PC-3 (cell line): ENCODE data around the gene SIGLEC12. TPM values are rescaled to one million over a fixed set of nuclear protein-coding genes. Genes with fewer than 3 reads are reported as not detected.

Source experiments
- ATAC-seq: fragments of 200-7000 bp; cut with Tn5 transposase; 2 replicates; pipeline ENCODE4 v1.9.1; 2020; ENCODE audit warnings: mild to moderate bottlenecking, moderate library complexity
- BruUV-seq: library from RNA; stranded (reverse); fragments of 400-500 nt; replicated peaks from 2 replicates; lab custom pipeline; 2021; lab: Mats Ljungman, UMichigan
- CTCF ChIA-PET: fragments of 300-600 bp; sonication (Branson Sonifier 250); formaldehyde crosslinking; loops from one replicate; lab custom pipeline; 2022; ENCODE audit warnings: antibody characterized with exemption; lab: Charles Lee
- POLR2A ChIA-PET: fragments of 300-600 bp; sonication (Branson Sonifier 250); formaldehyde crosslinking; loops from one replicate; lab custom pipeline; 2022; ENCODE audit warnings: antibody characterized with exemption; ENCODE audit not compliant: unreplicated experiment; lab: Charles Lee
- DNase-seq: peaks from one replicate; pipeline ENCODE4 v3.0.0-alpha.2; 2015
- H2AFZ ChIP-seq: fragments of 300-600 bp; sonication (generic); 2 replicates; pipeline ENCODE4 v1.6.0; 2016; ENCODE audit warnings: antibody characterized with exemption, low read length
- H3F3A ChIP-seq: fragments of 300-600 bp; sonication (generic); one replicate; pipeline ENCODE4 v1.6.0; 2017; ENCODE audit warnings: antibody characterized with exemption, low read length, control low read depth, mild to moderate bottlenecking; ENCODE audit not compliant: unreplicated experiment
- H3K27ac ChIP-seq: fragments of 300-600 bp; sonication (generic); 2 replicates; pipeline ENCODE4 v1.5.1; 2016; ENCODE audit warnings: mild to moderate bottlenecking, low read length
- H3K27me3 ChIP-seq: fragments of 300-600 bp; sonication (generic); 2 replicates; pipeline ENCODE4 v1.6.1; 2016; ENCODE audit warnings: low read length, mixed read lengths
- H3K36me3 ChIP-seq: fragments of 300-600 bp; sonication (generic); 2 replicates; pipeline ENCODE4 v1.6.1; 2016; ENCODE audit warnings: low read depth, mixed run types, low read length, mixed read lengths
- H3K4me1 ChIP-seq: fragments of 300-600 bp; sonication (generic); 2 replicates; pipeline ENCODE4 v1.5.1; 2016; ENCODE audit warnings: low read length; ENCODE audit not compliant: insufficient read depth
- H3K4me2 ChIP-seq: fragments of 300-600 bp; sonication (generic); 2 replicates; pipeline ENCODE4 v1.6.0; 2016; ENCODE audit warnings: low read length
- H3K4me3 ChIP-seq: fragments of 300-600 bp; sonication (generic); 2 replicates; pipeline ENCODE4 v1.5.1; 2016; ENCODE audit warnings: mild to moderate bottlenecking, low read length, mixed read lengths
- H3K79me2 ChIP-seq: fragments of 300-600 bp; sonication (generic); 2 replicates; pipeline ENCODE4 v1.6.1; 2017; ENCODE audit warnings: low read length, mixed read lengths
- H3K9ac ChIP-seq: fragments of 300-600 bp; sonication (generic); 2 replicates; pipeline ENCODE4 v1.6.0; 2016; ENCODE audit warnings: mild to moderate bottlenecking, low read length
- H3K9me2 ChIP-seq: fragments of 300-600 bp; sonication (generic); replicated peaks from 2 replicates; pipeline ENCODE4 v1.6.1; 2016; ENCODE audit warnings: mixed run types, low read length, mixed read lengths
- H3K9me3 ChIP-seq: fragments of 300-600 bp; sonication (generic); 2 replicates; pipeline ENCODE4 v1.6.1; 2016; ENCODE audit warnings: low read length, mixed read lengths
- H4K20me1 ChIP-seq: fragments of 300-600 bp; sonication (generic); 2 replicates; pipeline ENCODE4 v1.6.1; 2016; ENCODE audit warnings: low read length, mixed read lengths
- EZH2 ChIP-seq: fragments of 300-600 bp; sonication (generic); IDR thresholded peaks from one replicate; pipeline ENCODE4 v1.6.1; 2017; ENCODE audit warnings: antibody characterized with exemption, mild to moderate bottlenecking, low read length; ENCODE audit not compliant: unreplicated experiment
- EZH2phosphoT487 ChIP-seq: fragments of 300-600 bp; sonication (generic); IDR thresholded peaks from 2 replicates; pipeline ENCODE4 v1.6.1; 2018; ENCODE audit warnings: mild to moderate bottlenecking, antibody characterized with exemption, low read length, borderline replicate concordance
- intact Hi-C: fragments of 100-400 bp; cut with micrococcal nuclease; formaldehyde crosslinking; loops from 2 replicates; pipeline ENCODE4 v1.9.0; 2023
- total RNA-seq: library from RNA; depleted of rRNA; stranded (reverse); fragments of >200 nt; gene quantifications from 2 replicates; pipeline ENCODE4 v1.2.3, GENCODE V29; 2014
- TF ChIP-seq, protein P1 (sequence below): fragments of 300-600 bp; sonication (generic); conservative IDR thresholded peaks from 2 replicates; pipeline ENCODE4 v1.5.1; 2017; ENCODE audit warnings: antibody characterized with exemption, low read depth, mild to moderate bottlenecking, low read length

Gene SIGLEC12
- total RNA-seq, 1 experiment from 2014 or later: not detected

DNA sequence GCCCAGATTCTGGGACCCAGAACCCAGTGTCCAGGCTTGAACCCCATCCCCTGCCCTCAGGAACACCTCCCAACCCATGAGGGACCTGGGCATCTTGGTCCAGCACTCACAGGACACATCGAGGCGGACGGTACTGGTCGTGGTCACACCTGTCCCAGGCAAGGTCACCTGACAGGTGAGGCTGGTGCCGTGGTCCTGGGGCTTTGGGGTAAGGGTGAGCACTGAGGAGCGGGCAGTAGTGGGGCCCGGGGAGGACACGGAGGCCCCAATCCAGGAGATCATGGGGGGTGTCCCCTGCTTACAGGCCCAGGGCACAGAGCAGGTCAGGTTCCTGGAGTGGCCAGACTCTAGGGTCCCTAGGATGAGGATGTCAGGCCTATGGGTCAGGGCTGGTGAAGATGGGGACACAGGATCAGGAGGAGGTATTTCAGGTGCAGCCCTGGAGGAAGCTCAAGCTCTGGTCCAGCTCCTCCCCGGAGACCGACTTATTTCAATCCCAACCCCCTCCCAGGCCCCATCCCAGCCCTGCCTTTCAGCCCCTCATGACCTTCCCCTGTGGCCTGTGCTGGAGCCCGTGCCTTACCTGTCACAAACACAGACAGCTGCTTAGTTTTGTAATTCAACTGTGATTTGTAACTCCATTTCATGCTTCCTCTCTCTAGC lies 44.1 kb downstream of the SIGLEC12 start:
- Histone ChIP-seq H3K27me3 (peaks cover 71% of the 10 kb centered on the region), H3K9me2 (no peaks in the 10 kb centered on the region), H2AFZ (no peak overlapping the region), H3K4me3 (no peak overlapping the region), H3K4me2 (no peak overlapping the region), H3K9ac (no peak overlapping the region), H3K4me1 (no peaks in the 10 kb centered on the region), H3K36me3 (no peaks in the 10 kb centered on the region), H3K79me2 (no peaks in the 10 kb centered on the region), H4K20me1 (no peaks in the 10 kb centered on the region), H3K27ac (no peak overlapping the region), H3F3A (no peaks in the 10 kb centered on the region), H3K9me3 (no peaks in the 10 kb centered on the region)
- intact Hi-C loops: no loop called here
- DNase-seq (no peak), ATAC-seq (no peak)
- ChIA-PET CTCF (no interaction called here), POLR2A (no interaction called here)
- BruUV-seq: no TSS peak
- TF ChIP-seq EZH2 (no peak), EZH2phosphoT487 (no peak)
- TF ChIP-seq, protein P1, sequence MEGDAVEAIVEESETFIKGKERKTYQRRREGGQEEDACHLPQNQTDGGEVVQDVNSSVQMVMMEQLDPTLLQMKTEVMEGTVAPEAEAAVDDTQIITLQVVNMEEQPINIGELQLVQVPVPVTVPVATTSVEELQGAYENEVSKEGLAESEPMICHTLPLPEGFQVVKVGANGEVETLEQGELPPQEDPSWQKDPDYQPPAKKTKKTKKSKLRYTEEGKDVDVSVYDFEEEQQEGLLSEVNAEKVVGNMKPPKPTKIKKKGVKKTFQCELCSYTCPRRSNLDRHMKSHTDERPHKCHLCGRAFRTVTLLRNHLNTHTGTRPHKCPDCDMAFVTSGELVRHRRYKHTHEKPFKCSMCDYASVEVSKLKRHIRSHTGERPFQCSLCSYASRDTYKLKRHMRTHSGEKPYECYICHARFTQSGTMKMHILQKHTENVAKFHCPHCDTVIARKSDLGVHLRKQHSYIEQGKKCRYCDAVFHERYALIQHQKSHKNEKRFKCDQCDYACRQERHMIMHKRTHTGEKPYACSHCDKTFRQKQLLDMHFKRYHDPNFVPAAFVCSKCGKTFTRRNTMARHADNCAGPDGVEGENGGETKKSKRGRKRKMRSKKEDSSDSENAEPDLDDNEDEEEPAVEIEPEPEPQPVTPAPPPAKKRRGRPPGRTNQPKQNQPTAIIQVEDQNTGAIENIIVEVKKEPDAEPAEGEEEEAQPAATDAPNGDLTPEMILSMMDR: no peak

DNA sequence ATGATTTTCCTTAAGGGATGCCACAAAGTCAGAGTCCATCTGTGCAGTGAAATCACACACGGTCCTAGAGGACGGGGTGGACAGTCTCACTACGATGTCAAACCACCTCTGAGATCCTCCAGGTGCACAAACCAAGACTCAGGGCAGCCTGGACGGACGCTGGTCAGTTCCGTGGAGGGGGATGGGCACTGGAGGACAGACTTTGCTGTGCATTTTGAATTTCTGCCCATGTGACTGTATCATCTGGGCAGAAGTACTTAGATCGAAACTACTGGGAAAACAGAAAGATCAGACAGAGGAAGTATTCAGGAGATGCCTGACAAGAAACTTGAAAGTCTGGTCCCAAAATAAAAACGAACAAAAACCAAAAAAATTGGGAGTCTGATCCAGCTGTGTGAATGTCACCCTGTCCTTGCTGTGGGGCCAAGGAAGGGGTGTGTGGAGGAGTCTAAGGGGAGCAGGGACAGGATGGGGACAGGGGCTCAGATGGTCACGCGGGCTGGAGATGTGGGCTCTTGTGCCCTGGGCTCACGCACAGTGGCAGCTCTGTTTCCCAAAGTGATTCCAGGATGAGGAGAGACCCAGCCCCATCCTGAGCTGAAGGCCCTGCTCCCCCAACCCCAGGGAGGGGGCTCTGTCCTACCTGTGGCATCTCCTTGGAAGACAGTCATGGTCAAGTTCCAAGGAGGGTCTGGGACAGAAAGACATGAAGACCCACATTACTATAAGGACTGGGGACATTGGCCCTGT lies 44.9 kb downstream of the SIGLEC12 start:
- no peak for ATAC-seq
- Histone ChIP-seq H4K20me1 (no peaks in the 10 kb centered on the region), H3K4me3 (no peak overlapping the region), H3K9me3 (no peaks in the 10 kb centered on the region), H3K79me2 (no peaks in the 10 kb centered on the region), H3K36me3 (no peaks in the 10 kb centered on the region), H3K27ac (no peak overlapping the region), H3K27me3 (peaks cover 71% of the 10 kb centered on the region), H3K9ac (no peak overlapping the region), H3K9me2 (no peaks in the 10 kb centered on the region), H3K4me2 (no peak overlapping the region), H3F3A (no peaks in the 10 kb centered on the region), H2AFZ (no peak overlapping the region), H3K4me1 (no peaks in the 10 kb centered on the region)
- POLR2A ChIA-PET: no interaction called here
- no TSS peak for BruUV-seq
- no peak for DNase-seq
- intact Hi-C loops: no loop called here
- CTCF ChIA-PET: no interaction called here
- TF ChIP-seq, protein P1: no peak
- no peak for TF ChIP-seq EZH2phosphoT487

DNA sequence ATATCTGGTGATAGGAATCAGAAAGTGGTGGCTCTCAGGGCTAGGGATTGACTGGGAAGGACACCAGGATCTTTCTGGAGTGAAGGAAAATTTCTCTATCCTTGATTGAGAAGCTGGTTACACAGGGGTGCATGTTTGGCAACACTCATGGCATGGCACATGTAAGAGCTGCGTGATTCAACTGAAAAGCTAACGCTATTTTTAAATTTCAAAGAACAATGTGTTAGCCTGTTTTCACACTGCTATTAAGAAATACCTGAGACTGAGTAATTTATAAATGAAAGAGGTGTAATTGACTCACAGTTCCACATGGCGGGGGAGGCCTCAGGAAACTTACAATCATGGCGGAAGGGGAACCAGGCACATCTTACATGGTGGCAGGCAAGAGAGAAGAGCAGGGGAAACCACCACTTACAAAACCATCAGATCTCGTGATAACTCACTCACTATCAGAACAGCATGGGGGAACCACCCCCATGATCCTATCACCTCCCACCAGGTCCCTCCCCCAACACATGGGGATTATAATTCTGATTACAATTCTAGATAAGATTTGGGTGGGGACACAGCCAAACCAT lies 50.8 kb downstream of the SIGLEC12 start:
- Histone ChIP-seq H2AFZ (no peak overlapping the region), H3K27ac (no peak overlapping the region), H3F3A (no peaks in the 10 kb centered on the region), H3K9me2 (no peaks in the 10 kb centered on the region), H3K9ac (no peak overlapping the region), H3K4me2 (no peak overlapping the region), H3K27me3 (peaks cover 87% of the 10 kb centered on the region), H4K20me1 (no peaks in the 10 kb centered on the region), H3K79me2 (no peaks in the 10 kb centered on the region), H3K9me3 (no peaks in the 10 kb centered on the region), H3K36me3 (no peaks in the 10 kb centered on the region), H3K4me1 (no peaks in the 10 kb centered on the region), H3K4me3 (no peak overlapping the region)
- TF ChIP-seq EZH2 (no peak), EZH2phosphoT487 (no peak)
- TF ChIP-seq, protein P1: no peak
- ChIA-PET POLR2A (no interaction called here), CTCF (no interaction called here)
- no TSS peak for BruUV-seq
- ATAC-seq: no peak
- DNase-seq: no peak
- intact Hi-C loops: no loop called here
